ENCODE measurements around the gene SUSD4.

The SUSD4 gene

GRCh38 chr1:223188618-223189356, 175.2 kb downstream of the SUSD4 start:
- DNase-seq (ENCODE audit: low read depth in 2 of 2), result no peak

- DNase-seq (ENCODE audit: low read depth in 2 of 2), result no peak
These were observed 177.2 kb downstream of the SUSD4 start for GRCh38 chr1:223186800-223187199.

GRCh38 chr1:223183268-223183862, 180.6 kb downstream of the SUSD4 start:
- no peak for DNase-seq (ENCODE audit: low read depth in 2 of 2)

- DNase-seq (ENCODE audit: low read depth in 2 of 2), result no peak
These were observed 183.2 kb downstream of the SUSD4 start for GRCh38 chr1:223180731-223181321.

- no peak for DNase-seq (ENCODE audit: low read depth in 2 of 2)
These were observed 184.2 kb downstream of the SUSD4 start for GRCh38 chr1:223179786-223180185.

DNA sequence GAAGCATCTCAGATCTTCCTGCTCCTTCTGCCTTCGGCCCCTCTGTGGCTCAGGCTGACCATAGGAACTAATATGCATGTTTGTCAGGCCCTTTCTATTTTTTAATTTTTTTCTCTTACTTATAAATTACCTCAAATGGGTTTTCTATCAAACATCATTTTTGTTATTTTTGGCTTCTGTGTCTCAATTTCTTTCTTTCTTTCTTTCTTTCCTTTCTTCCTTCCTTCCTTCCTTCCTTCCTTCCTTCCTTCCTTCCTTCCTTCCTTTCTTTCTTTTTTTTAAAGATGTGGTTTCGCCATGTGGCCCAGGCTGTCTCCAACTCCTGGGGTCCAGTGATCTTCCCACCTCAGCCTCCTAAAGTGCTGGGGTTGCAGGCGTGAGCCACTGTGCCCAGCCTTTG, 184.7 kb downstream of the SUSD4 start:
- DNase-seq (ENCODE audit: low read depth in 2 of 2), result no peak

- DNase-seq (ENCODE audit: low read depth in 2 of 2), result no peak
These were observed 186.3 kb downstream of the SUSD4 start for GRCh38 chr1:223177681-223178080.

DNA sequence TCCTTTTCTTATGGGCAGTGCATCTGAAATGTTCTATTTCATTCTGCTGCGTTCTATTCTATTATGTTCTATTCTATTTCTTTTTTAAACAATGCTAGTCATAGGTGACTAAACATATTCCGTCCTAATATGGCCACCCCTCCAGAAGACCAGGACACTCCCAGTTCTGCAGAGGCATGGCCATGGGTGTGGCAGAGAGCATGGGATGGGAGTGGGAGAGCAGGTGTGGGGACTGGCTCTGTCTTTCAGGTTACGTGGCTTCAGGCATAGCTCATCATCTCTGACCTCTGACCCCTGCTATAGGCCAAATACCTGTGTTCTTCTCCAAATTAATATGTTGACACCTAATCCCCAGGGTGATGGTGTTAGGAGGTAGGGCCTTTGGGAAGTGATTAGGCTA, 187.5 kb downstream of the SUSD4 start:
- no peak for DNase-seq (ENCODE audit: low read depth in 2 of 2)

- DNase-seq (ENCODE audit: low read depth in 2 of 2), result no peak
These were observed 188.3 kb downstream of the SUSD4 start for GRCh38 chr1:223175633-223176032.

DNA sequence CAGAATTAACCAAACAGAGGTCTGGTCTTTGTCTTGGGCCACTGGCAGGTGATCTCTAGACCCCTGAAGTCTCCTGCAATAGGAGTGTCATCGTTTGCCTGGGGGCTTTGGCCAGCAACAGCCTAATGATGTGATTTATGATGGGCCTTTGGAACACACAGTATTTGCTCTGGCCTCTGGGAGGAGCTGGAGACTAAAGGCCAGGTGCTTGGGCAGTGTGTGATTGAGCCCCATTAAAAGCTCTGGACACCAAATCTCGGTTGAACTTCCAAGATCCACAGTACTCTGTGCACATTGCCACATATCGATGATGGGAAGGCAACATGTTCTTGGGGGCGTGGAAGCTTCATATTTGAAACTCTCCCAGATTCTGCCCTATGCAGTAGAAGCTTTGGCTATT, 188.9 kb downstream of the SUSD4 start:
- no peak for DNase-seq (ENCODE audit: low read depth in 2 of 2)

All from stimulated activated CD4-positive, alpha-beta T cell treated with anti-CD3 and anti-CD28 coated beads, Interleukin-1b, Interleukin-23, amount 100 ng/mL, for 1 hour (primary cell).